SK-N-SH treated with all-trans-retinoic acid at 6 μM for 48 hours (cell line): ENCODE results near the gene TGIF2.

Experiments used
- CSDC2 ChIP-seq: fragments of 250-450 bp; sonication (Bioruptor Pico); IDR thresholded peaks from 2 replicates; pipeline ENCODE4 v1.5.0; 2020; ENCODE audit warnings: mild to moderate bottlenecking, moderate library complexity
- ESRRG ChIP-seq: fragments of 250-450 bp; sonication (Bioruptor Pico); IDR thresholded peaks from 2 replicates; pipeline ENCODE4 v1.6.1; 2021; ENCODE audit warnings: mild to moderate bottlenecking
- RARB ChIP-seq: fragments of 250-450 bp; sonication (Bioruptor Pico); IDR thresholded peaks from 2 replicates; pipeline ENCODE4 v1.8.0; 2021; ENCODE audit warnings: mild to moderate bottlenecking, moderate library complexity
- SNAI2 ChIP-seq: fragments of 250-450 bp; sonication (Bioruptor Pico); IDR thresholded peaks from 2 replicates; pipeline ENCODE4 v1.5.0; 2020; ENCODE audit warnings: mild to moderate bottlenecking, moderate library complexity
- TOX ChIP-seq: fragments of 250-450 bp; sonication (Bioruptor Pico); IDR thresholded peaks from 2 replicates; pipeline ENCODE4 v1.8.0; 2021; ENCODE audit warnings: mild to moderate bottlenecking, moderate library complexity, borderline replicate concordance
- ZFP30 ChIP-seq: fragments of 450-650 bp; formaldehyde crosslinking; IDR thresholded peaks from 2 replicates; pipeline ENCODE4 v1.5.0; 2022; ENCODE audit warnings: mild to moderate bottlenecking, moderate library complexity
- TF ChIP-seq, protein P1 (sequence below): fragments of 250-450 bp; sonication (Bioruptor Pico); IDR thresholded peaks from 2 replicates; pipeline ENCODE4 v1.5.1; 2020; ENCODE audit warnings: low read depth, mild to moderate bottlenecking, moderate library complexity
- TF ChIP-seq, protein P2 (sequence below): fragments of 250-450 bp; sonication (Bioruptor Pico); IDR thresholded peaks from 2 replicates; pipeline ENCODE4 v1.8.0; 2020; ENCODE audit warnings: mild to moderate bottlenecking, moderate library complexity, borderline replicate concordance

DNA sequence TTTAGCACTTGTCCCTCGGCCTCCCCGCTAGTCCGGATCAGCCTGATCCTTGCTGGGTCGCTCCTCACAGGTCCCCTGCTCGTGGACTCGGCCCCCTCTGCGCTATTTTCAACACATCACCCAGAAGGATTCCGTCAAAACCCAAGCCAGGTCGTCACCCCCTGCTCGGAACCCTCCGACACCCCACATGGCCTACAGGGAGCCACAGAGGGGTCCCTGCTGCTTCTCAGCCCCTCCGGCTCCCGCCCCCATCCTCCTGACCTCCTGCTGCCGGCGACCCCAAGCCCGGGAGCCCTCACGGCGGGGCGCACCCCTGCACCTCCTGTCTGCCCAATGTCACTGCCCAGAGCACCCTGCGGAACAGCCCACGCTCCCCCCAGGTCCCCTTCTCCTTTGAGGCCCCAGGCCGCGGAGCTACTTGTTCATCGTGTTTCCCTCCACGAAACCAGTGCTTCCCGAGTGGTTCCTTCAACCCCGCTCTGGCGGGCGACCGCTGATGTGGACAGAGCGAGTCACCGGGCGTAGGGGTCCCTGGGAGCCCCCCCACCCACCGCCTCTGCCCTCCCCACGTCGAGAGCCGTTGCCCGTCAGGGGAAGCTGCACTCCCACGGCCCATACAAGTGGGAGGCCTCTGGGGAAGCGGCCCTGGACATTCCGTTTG, 32.7 kb upstream of the TGIF2 start:
- TF ChIP-seq ZFP30 (CRISPR knock-in tag), result no peak
- TF ChIP-seq TOX (CRISPR knock-in tag), result no peak
- TF ChIP-seq RARB (CRISPR knock-in tag), result no peak
- TF ChIP-seq SNAI2 (CRISPR knock-in tag), result no peak
- TF ChIP-seq, protein P1, sequence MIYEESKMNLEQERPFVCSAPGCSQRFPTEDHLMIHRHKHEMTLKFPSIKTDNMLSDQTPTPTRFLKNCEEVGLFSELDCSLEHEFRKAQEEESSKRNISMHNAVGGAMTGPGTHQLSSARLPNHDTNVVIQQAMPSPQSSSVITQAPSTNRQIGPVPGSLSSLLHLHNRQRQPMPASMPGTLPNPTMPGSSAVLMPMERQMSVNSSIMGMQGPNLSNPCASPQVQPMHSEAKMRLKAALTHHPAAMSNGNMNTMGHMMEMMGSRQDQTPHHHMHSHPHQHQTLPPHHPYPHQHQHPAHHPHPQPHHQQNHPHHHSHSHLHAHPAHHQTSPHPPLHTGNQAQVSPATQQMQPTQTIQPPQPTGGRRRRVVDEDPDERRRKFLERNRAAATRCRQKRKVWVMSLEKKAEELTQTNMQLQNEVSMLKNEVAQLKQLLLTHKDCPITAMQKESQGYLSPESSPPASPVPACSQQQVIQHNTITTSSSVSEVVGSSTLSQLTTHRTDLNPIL (CRISPR knock-in tag), result no peak
- TF ChIP-seq ESRRG, result no peak
- TF ChIP-seq, protein P2, sequence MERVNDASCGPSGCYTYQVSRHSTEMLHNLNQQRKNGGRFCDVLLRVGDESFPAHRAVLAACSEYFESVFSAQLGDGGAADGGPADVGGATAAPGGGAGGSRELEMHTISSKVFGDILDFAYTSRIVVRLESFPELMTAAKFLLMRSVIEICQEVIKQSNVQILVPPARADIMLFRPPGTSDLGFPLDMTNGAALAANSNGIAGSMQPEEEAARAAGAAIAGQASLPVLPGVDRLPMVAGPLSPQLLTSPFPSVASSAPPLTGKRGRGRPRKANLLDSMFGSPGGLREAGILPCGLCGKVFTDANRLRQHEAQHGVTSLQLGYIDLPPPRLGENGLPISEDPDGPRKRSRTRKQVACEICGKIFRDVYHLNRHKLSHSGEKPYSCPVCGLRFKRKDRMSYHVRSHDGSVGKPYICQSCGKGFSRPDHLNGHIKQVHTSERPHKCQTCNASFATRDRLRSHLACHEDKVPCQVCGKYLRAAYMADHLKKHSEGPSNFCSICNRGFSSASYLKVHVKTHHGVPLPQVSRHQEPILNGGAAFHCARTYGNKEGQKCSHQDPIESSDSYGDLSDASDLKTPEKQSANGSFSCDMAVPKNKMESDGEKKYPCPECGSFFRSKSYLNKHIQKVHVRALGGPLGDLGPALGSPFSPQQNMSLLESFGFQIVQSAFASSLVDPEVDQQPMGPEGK (CRISPR knock-in tag), result no peak
- TF ChIP-seq CSDC2 (CRISPR knock-in tag), result no peak
